OCI-LY1 (cell line): Measurements from ENCODE around the gene MLLT3.

Experiments used
- H2AFZ ChIP-seq: fragments of 200-600 bp; sonication (generic), shearing (Covaris generic); 2 replicates; pipeline ENCODE4 v1.6.0; 2014; ENCODE audit warnings: antibody characterized with exemption, mild to moderate bottlenecking, low read length
- H3F3A ChIP-seq: fragments of 200-600 bp; sonication (generic), shearing (Covaris generic); 2 replicates; pipeline ENCODE4 v1.6.0; 2014; ENCODE audit warnings: mild to moderate bottlenecking, antibody characterized with exemption, low read length, moderate library complexity; ENCODE audit not compliant: insufficient read depth
- H3K27ac ChIP-seq: fragments of 200-600 bp; sonication (generic); 2 replicates; pipeline ENCODE4 v1.5.1; 2014; ENCODE audit warnings: low read length, mixed run types, mild to moderate bottlenecking, low read depth; ENCODE audit not compliant: poor library complexity, severe bottlenecking
- H3K27me3 ChIP-seq: fragments of 200-600 bp; sonication (generic); 2 replicates; pipeline ENCODE4 v1.6.0; 2014; ENCODE audit warnings: antibody characterized with exemption, mild to moderate bottlenecking, low read length, moderate library complexity; ENCODE audit not compliant: insufficient read depth
- H3K36me3 ChIP-seq: fragments of 200-600 bp; sonication (generic); 2 replicates; pipeline ENCODE4 v1.6.1; 2014; ENCODE audit warnings: mild to moderate bottlenecking, antibody characterized with exemption, low read length, moderate library complexity, mixed read lengths; ENCODE audit not compliant: insufficient read depth
- H3K4me1 ChIP-seq: fragments of 200-600 bp; sonication (generic); 2 replicates; pipeline ENCODE4 v1.5.1; 2014; ENCODE audit warnings: mild to moderate bottlenecking, low read length, moderate library complexity; ENCODE audit not compliant: insufficient read depth, severe bottlenecking
- H3K4me2 ChIP-seq: fragments of 200-600 bp; sonication (generic), shearing (Covaris generic); 2 replicates; pipeline ENCODE4 v1.6.1; 2014; ENCODE audit warnings: low read length
- H3K4me3 ChIP-seq: fragments of 200-600 bp; sonication (generic); 2 replicates; pipeline ENCODE4 v1.5.1; 2014; ENCODE audit warnings: low read length, low read depth, mild to moderate bottlenecking, mixed read lengths; ENCODE audit not compliant: poor library complexity, severe bottlenecking
- H3K79me2 ChIP-seq: fragments of 200-600 bp; shearing (Covaris generic); 2 replicates; pipeline ENCODE4 v1.6.1; 2016; ENCODE audit warnings: mixed run types, low read length, mixed read lengths; ENCODE audit not compliant: insufficient read depth
- H3K9ac ChIP-seq: fragments of 200-600 bp; sonication (generic), shearing (Covaris generic); 2 replicates; pipeline ENCODE4 v1.6.1; 2014; ENCODE audit warnings: mild to moderate bottlenecking, low read length, mixed read lengths
- H3K9me2 ChIP-seq: fragments of 200-600 bp; sonication (generic), shearing (Covaris generic); 2 replicates; pipeline ENCODE4 v1.6.1; 2014; ENCODE audit warnings: low read depth, mild to moderate bottlenecking, low read length, mixed read lengths
- H3K9me3 ChIP-seq: fragments of 200-600 bp; shearing (Covaris generic); 2 replicates; pipeline ENCODE4 v1.6.1; 2014; ENCODE audit warnings: low read length, mixed read lengths
- H4K20me1 ChIP-seq: fragments of 200-600 bp; sonication (generic), shearing (Covaris generic); 2 replicates; pipeline ENCODE4 v1.6.0; 2016; ENCODE audit warnings: mild to moderate bottlenecking, low read length; ENCODE audit not compliant: insufficient read depth
- CTCF ChIP-seq: fragments of 200-600 bp; sonication (generic), shearing (Covaris generic); IDR thresholded peaks from 2 replicates; pipeline ENCODE4 v1.5.1; 2017; ENCODE audit warnings: mild to moderate bottlenecking, antibody characterized with exemption, low read length, moderate library complexity, mixed read lengths
- EZH2 ChIP-seq: fragments of 200-600 bp; sonication (generic), shearing (Covaris generic); IDR thresholded peaks from 2 replicates; pipeline ENCODE4 v1.8.0; 2017; ENCODE audit warnings: borderline replicate concordance, mixed run types, mild to moderate bottlenecking, antibody characterized with exemption, low read length, moderate library complexity, mixed read lengths

Gene MLLT3

DNA sequence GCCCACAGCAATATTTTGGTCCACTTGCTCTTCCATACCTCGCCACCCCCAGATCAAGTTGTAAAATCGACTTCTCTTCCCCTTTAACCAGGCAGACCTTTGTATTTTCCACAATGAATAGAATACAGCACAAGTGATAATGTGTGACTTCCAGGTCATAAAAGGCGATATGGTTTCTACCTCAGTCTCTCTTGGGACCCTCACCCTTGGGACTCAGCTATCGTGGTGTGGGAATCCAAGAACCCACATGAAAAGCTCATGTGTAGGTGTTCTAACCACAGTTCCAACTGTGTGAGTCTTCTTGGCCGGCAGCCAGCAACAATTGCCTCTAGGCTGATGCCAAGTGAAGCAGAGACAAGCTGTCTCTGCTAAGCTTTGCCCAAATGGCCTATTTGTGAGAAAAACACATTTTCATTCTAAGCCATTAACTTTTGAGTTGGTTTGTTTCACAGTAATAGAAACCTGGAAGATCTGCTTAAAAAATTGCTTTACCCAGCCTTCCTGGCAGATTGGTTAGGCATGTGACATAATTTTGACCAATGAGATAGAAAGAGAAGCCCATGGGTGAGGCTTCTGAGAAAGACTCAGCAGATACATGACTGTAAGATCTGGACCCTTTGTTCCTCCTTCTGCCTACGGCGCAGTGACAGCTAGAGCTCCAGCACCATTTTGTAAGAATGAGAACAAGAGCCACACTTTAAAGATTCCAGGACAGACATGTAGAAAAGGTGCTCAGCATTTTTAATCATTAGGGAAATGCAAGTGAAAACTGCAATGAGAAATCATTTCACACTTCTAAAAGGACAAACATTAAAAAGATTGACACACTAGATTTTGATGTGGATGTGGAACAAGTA is 18.3 kb upstream of the MLLT3 start:
- Histone ChIP-seq H3K36me3 (no peaks in the 10 kb centered on the region), H3K9ac (no peak overlapping the region), H3K27ac (no peak overlapping the region), H3K4me3 (no peak overlapping the region), H3K4me2 (no peak overlapping the region), H3F3A (peaks cover 5% of the 10 kb centered on the region; the same call in 1 of the 2 replicates), H3K9me2 (no peaks in the 10 kb centered on the region), H2AFZ (no peak overlapping the region), H3K9me3 (no peaks in the 10 kb centered on the region), H3K79me2 (no peaks in the 10 kb centered on the region), H3K27me3 (no peaks in the 10 kb centered on the region; the same call in 1 of the 2 replicates), H4K20me1 (no peaks in the 10 kb centered on the region; the same call in 1 of the 2 replicates), H3K4me1 (peaks cover 9% of the 10 kb centered on the region)
- TF ChIP-seq EZH2 = no peak
- no peak for TF ChIP-seq CTCF

DNA sequence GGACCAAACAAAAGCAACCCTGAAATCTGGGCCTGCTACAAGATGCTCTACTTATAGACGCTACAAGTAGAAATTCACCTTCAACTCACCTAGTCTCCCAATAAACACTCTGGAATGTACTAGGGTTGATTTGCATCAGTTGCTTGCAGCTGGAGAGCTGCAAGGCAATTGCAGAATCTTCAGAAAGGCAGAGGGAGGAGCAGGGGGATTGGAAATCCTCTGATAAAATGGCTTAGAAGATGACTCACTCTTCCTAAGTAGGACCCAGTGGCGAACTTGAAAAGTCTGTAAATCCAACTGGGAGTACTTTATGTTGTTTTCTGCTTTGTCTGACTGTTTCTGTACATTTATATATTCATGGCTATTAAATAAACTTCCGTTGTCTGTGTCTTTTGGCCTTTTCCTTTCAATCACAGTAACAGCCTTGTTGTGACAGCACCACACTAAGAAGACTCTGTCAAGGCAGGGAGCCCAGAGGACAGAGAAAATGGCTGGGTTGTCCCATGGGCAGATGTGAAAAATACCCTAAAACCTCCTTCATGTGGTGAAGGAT is 14.7 kb upstream of the MLLT3 start:
- H3K79me2 ChIP-seq = no peaks in the 10 kb centered on the region
- H3K27ac ChIP-seq = no peak overlapping the region
- H3K9ac ChIP-seq = no peak overlapping the region
- no peak overlapping the region for H2AFZ ChIP-seq
- H3K4me1 ChIP-seq = peaks cover 9% of the 10 kb centered on the region
- H3K9me2 ChIP-seq = no peaks in the 10 kb centered on the region
- H4K20me1 ChIP-seq = no peaks in the 10 kb centered on the region; the same call in 1 of the 2 replicates
- H3K4me2 ChIP-seq = no peak overlapping the region
- H3K36me3 ChIP-seq = no peaks in the 10 kb centered on the region
- H3F3A ChIP-seq = peaks cover 5% of the 10 kb centered on the region; the same call in 1 of the 2 replicates
- H3K9me3 ChIP-seq = no peaks in the 10 kb centered on the region
- H3K4me3 ChIP-seq = no peak overlapping the region
- TF ChIP-seq CTCF (no peak), EZH2 (no peak)
- H3K27me3 ChIP-seq = no peaks in the 10 kb centered on the region

DNA sequence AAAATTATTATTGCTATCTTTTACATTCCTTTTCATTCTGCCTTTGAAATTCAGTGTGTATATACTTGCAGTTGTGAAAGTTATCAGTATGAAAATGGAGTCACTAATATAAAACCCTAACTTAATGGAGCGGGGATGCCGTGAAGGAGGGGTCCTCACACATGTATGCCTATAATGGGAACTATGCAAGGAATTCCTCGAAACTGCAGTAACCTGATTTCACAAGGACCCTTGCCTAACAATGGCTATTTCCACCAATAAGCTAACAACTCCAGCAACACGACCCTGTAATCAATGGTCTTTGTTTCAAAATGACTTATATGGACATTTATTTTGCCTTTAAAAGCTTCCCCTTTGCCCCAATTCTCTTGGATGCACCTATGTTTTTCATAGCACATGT is 12.6 kb upstream of the MLLT3 start:
- no peak overlapping the region for H3K9ac ChIP-seq
- no peaks in the 10 kb centered on the region; the same call in 1 of the 2 replicates for H4K20me1 ChIP-seq
- H3K4me2 ChIP-seq = no peak overlapping the region
- H3K27ac ChIP-seq = no peak overlapping the region
- no peaks in the 10 kb centered on the region for H3K4me1 ChIP-seq
- H3K4me3 ChIP-seq = no peak overlapping the region
- H2AFZ ChIP-seq = no peak overlapping the region
- H3F3A ChIP-seq = no peaks in the 10 kb centered on the region
- no peaks in the 10 kb centered on the region for H3K36me3 ChIP-seq
- no peaks in the 10 kb centered on the region for H3K79me2 ChIP-seq
- no peak for TF ChIP-seq EZH2
- TF ChIP-seq CTCF = no peak
- no peaks in the 10 kb centered on the region for H3K9me3 ChIP-seq
- H3K27me3 ChIP-seq = no peaks in the 10 kb centered on the region
- H3K9me2 ChIP-seq = no peaks in the 10 kb centered on the region
